CD4-positive, CD25-positive, alpha-beta regulatory T cell (primary cell): ENCODE measurements around the gene PRKAG3. TPM values are rescaled to one million over a fixed set of nuclear protein-coding genes. Genes with fewer than 3 reads are reported as not detected.

ENCODE experiments used
- ATAC-seq, 2 donors: fragments of 150-1000 bp; cut with Tn5 transposase; one replicate each; pipeline ENCODE4 v1.10.0; 2021; ENCODE audit warnings: low read depth in 2 of 2, moderate number of reproducible peaks in 2 of 2, moderate library complexity in 1 of 2
- DNase-seq, 3 donors: peaks; one replicate each; pipeline versions ENCODE4 v3.0.0 to v3.0.0-alpha.2; 2012 to 2022; ENCODE audit warnings: mixed read lengths in 1 of 3
- H3K27ac ChIP-seq: one replicate; pipeline ENCODE4 v1.7.0; 2013; ENCODE audit warnings: mild to moderate bottlenecking, low read length; ENCODE audit not compliant: insufficient read depth, poor library complexity, severe bottlenecking
- H3K27me3 ChIP-seq: one replicate; pipeline ENCODE4 v1.7.0; 2013; ENCODE audit warnings: low read length; ENCODE audit not compliant: control insufficient read depth, insufficient read depth
- H3K36me3 ChIP-seq: one replicate; pipeline ENCODE4 v1.7.0; 2013; ENCODE audit warnings: mild to moderate bottlenecking, low read length, moderate library complexity; ENCODE audit not compliant: control insufficient read depth, insufficient read depth
- H3K4me1 ChIP-seq: 2 replicates; pipeline ENCODE4 v1.7.0; 2013; ENCODE audit warnings: mild to moderate bottlenecking, low read length; ENCODE audit not compliant: insufficient read depth, control insufficient read depth, poor library complexity, severe bottlenecking
- H3K4me3 ChIP-seq: one replicate; pipeline ENCODE4 v1.7.0; 2013; ENCODE audit warnings: low read depth, mild to moderate bottlenecking, low read length, moderate library complexity
- H3K9me3 ChIP-seq, 2 experiments: 1 replicate in 1 of 2; 2 replicates in 1 of 2; pipeline ENCODE4 v1.7.0; 2013; ENCODE audit warnings: low read length in 2 of 2, mild to moderate bottlenecking in 1 of 2, moderate library complexity in 1 of 2; ENCODE audit not compliant: control insufficient read depth in 2 of 2
- H3K27ac Mint-ChIP-seq, 3 donors: one replicate each; pipeline ENCODE4 v1.8.0; 2020 to 2022; ENCODE audit warnings: mild to moderate bottlenecking in 3 of 3, mixed read lengths in 3 of 3, moderate library complexity in 2 of 3
- H3K27me3 Mint-ChIP-seq: one replicate; pipeline ENCODE4 v1.8.0; 2022; ENCODE audit warnings: mild to moderate bottlenecking, mixed read lengths
- H3K36me3 Mint-ChIP-seq: one replicate; pipeline ENCODE4 v1.8.0; 2020; ENCODE audit warnings: mixed read lengths
- H3K4me1 Mint-ChIP-seq, 4 donors: one replicate each; pipeline ENCODE4 v1.8.0; 2020 to 2022; ENCODE audit warnings: mixed read lengths in 4 of 4, mild to moderate bottlenecking in 1 of 4
- H3K4me3 Mint-ChIP-seq, 4 donors: one replicate each; pipeline ENCODE4 v1.8.0; 2020 to 2022; ENCODE audit warnings: mild to moderate bottlenecking in 4 of 4, mixed read lengths in 4 of 4, moderate library complexity in 3 of 4
- H3K9me3 Mint-ChIP-seq, 7 donors: one replicate each; pipeline ENCODE4 v1.8.0; 2020 to 2022; ENCODE audit warnings: mixed read lengths in 7 of 7, mild to moderate bottlenecking in 3 of 7, moderate library complexity in 2 of 7
- polyA plus RNA-seq, 4 donors: library from polyadenylated mRNA; unstranded; fragments of 300-500 nt; fragmentation: Illumina TruSeq; gene quantifications; one replicate each; pipeline ENCODE4 v1.2.3, GENCODE V29; 2021
- total RNA-seq: library from RNA; stranded (reverse); gene quantifications from one replicate; pipeline ENCODE4 v1.2.3, GENCODE V29; 2022

Gene PRKAG3
- total and polyA plus RNA-seq, 5 donors from 2014 or later, result not detected

- Mint-ChIP-seq H3K27me3 (peaks cover 66% of the 10 kb centered on the region), H3K9me3 (peaks cover 0 to 3% (median 0%) of the 10 kb centered on the region in 7 donors), H3K4me1 (peaks cover 4 to 25% (median 17%) of the 10 kb centered on the region in 4 donors), H3K4me3 (peak overlapping the region; percentile 79 to 86 (median 80)), H3K27ac (no peak overlapping the region), H3K36me3 (no peaks in the 10 kb centered on the region)
- no peak overlapping the region for H3K4me3 ChIP-seq
- peaks cover 15% of the 10 kb centered on the region for H3K27me3 ChIP-seq
- no peaks in the 10 kb centered on the region for H3K9me3 ChIP-seq
- no peaks in the 10 kb centered on the region for H3K36me3 ChIP-seq
- peaks cover 32% of the 10 kb centered on the region for H3K4me1 ChIP-seq
- no peak overlapping the region for H3K27ac ChIP-seq
- ATAC-seq (no peak), DNase-seq (peak in 1 of 3 donors; percentile 35)
Observed at GRCh38 chr2:218870984-218871344, 39.4 kb upstream of the PRKAG3 start.

- ATAC-seq, result no peak
- peak overlapping the region in 1 of 3 donors; percentile 22 for H3K27ac Mint-ChIP-seq
- no peaks in the 10 kb centered on the region for H3K36me3 Mint-ChIP-seq
- peaks cover 7% of the 10 kb centered on the region for H3K27me3 ChIP-seq
- H3K4me1 ChIP-seq, result peaks cover 32% of the 10 kb centered on the region
- no peak overlapping the region for H3K27ac ChIP-seq
- H3K36me3 ChIP-seq, result no peaks in the 10 kb centered on the region
- H3K9me3 ChIP-seq, result no peaks in the 10 kb centered on the region
- DNase-seq, result no peak
- H3K4me3 Mint-ChIP-seq, result peak overlapping the region in 2 of 4 donors; percentile 68 to 72
- H3K9me3 Mint-ChIP-seq, result peaks cover 0 to 3% (median 0%) of the 10 kb centered on the region in 7 donors
- no peak overlapping the region for H3K4me3 ChIP-seq
- H3K27me3 Mint-ChIP-seq, result peaks cover 65% of the 10 kb centered on the region
- H3K4me1 Mint-ChIP-seq, result peaks cover 4 to 25% (median 17%) of the 10 kb centered on the region in 4 donors
Observed at GRCh38 chr2:218869064-218869463, 37.5 kb upstream of the PRKAG3 start.

- peak overlapping the region in 1 of 4 donors; percentile 26 for H3K4me3 Mint-ChIP-seq
- DNase-seq, result no peak
- no peak overlapping the region for H3K4me3 ChIP-seq
- H3K4me1 ChIP-seq, result peaks cover 21% of the 10 kb centered on the region
- no peaks in the 10 kb centered on the region for H3K36me3 ChIP-seq
- H3K27me3 Mint-ChIP-seq, result peaks cover 72% of the 10 kb centered on the region
- H3K27ac ChIP-seq, result no peak overlapping the region
- peaks cover 4 to 21% (median 16%) of the 10 kb centered on the region in 4 donors for H3K4me1 Mint-ChIP-seq
- H3K27ac Mint-ChIP-seq, result no peak overlapping the region
- peaks cover 12% of the 10 kb centered on the region for H3K27me3 ChIP-seq
- peaks cover 0 to 3% (median 0%) of the 10 kb centered on the region in 7 donors for H3K9me3 Mint-ChIP-seq
- no peak for ATAC-seq
- H3K36me3 Mint-ChIP-seq, result no peaks in the 10 kb centered on the region
- no peaks in the 10 kb centered on the region for H3K9me3 ChIP-seq
Observed at GRCh38 chr2:218867900-218868299, 36.3 kb upstream of the PRKAG3 start.

- peaks cover 5% of the 10 kb centered on the region for H3K4me1 ChIP-seq
- no peaks in the 10 kb centered on the region for H3K36me3 ChIP-seq
- peaks cover 74% of the 10 kb centered on the region for H3K27me3 Mint-ChIP-seq
- H3K27ac ChIP-seq, result no peak overlapping the region
- peaks cover 0 to 3% (median 0%) of the 10 kb centered on the region in 7 donors for H3K9me3 Mint-ChIP-seq
- DNase-seq, result no peak
- H3K4me1 Mint-ChIP-seq, result peaks cover 4 to 14% (median 12%) of the 10 kb centered on the region in 4 donors
- no peak for ATAC-seq
- peaks cover 16% of the 10 kb centered on the region for H3K27me3 ChIP-seq
- H3K9me3 ChIP-seq, result no peaks in the 10 kb centered on the region
- H3K4me3 ChIP-seq, result no peak overlapping the region
- no peaks in the 10 kb centered on the region for H3K36me3 Mint-ChIP-seq
- no peak overlapping the region for H3K27ac Mint-ChIP-seq
- H3K4me3 Mint-ChIP-seq, result no peak overlapping the region
Observed at GRCh38 chr2:218865999-218866398, 34.4 kb upstream of the PRKAG3 start.

- Histone ChIP-seq H3K4me3 (no peak overlapping the region), H3K27me3 (peaks cover 19% of the 10 kb centered on the region), H3K27ac (no peak overlapping the region), H3K4me1 (peaks cover 4% of the 10 kb centered on the region), H3K36me3 (no peaks in the 10 kb centered on the region), H3K9me3 (no peaks in the 10 kb centered on the region)
- peaks cover 75% of the 10 kb centered on the region for H3K27me3 Mint-ChIP-seq
- DNase-seq, result no peak
- H3K4me3 Mint-ChIP-seq, result no peak overlapping the region
- H3K36me3 Mint-ChIP-seq, result no peaks in the 10 kb centered on the region
- peaks cover 0 to 3% (median 0%) of the 10 kb centered on the region in 7 donors for H3K9me3 Mint-ChIP-seq
- H3K4me1 Mint-ChIP-seq, result peaks cover under 1 to 13% (median 10%) of the 10 kb centered on the region in 4 donors
- no peak for ATAC-seq
- H3K27ac Mint-ChIP-seq, result no peak overlapping the region
Observed at GRCh38 chr2:218865396-218865795, 33.8 kb upstream of the PRKAG3 start.

- H3K27ac Mint-ChIP-seq, result peak overlapping the region in 1 of 3 donors; percentile 85
Observed at GRCh38 chr2:218863021-218863520, 31.5 kb upstream of the PRKAG3 start.

GRCh38 chr2:218861645-218862318, 30.2 kb upstream of the PRKAG3 start:
- H3K36me3 ChIP-seq, result no peaks in the 10 kb centered on the region
- Mint-ChIP-seq H3K27ac (no peak overlapping the region), H3K36me3 (no peaks in the 10 kb centered on the region), H3K4me3 (peak overlapping the region in 1 of 4 donors; percentile 58), H3K4me1 (peaks cover 0 to 29% (median 10%) of the 10 kb centered on the region in 4 donors), H3K9me3 (peaks cover 0 to 4% (median 0%) of the 10 kb centered on the region in 7 donors), H3K27me3 (peaks cover 74% of the 10 kb centered on the region)
- peaks cover 28% of the 10 kb centered on the region for H3K27me3 ChIP-seq
- ATAC-seq, result no peak
- peaks cover 17% of the 10 kb centered on the region for H3K4me1 ChIP-seq
- no peak overlapping the region for H3K27ac ChIP-seq
- no peak for DNase-seq
- H3K4me3 ChIP-seq, result no peak overlapping the region
- no peaks in the 10 kb centered on the region for H3K9me3 ChIP-seq

More at GRCh38 chr2:218863021-218863520, 31.5 kb upstream of the PRKAG3 start:
- peaks cover 24% of the 10 kb centered on the region for H3K27me3 ChIP-seq
- no peak for DNase-seq
- peaks cover 17% of the 10 kb centered on the region for H3K4me1 ChIP-seq
- no peaks in the 10 kb centered on the region for H3K36me3 ChIP-seq
- H3K27ac ChIP-seq, result no peak overlapping the region
- peaks cover 0 to 26% (median 10%) of the 10 kb centered on the region in 4 donors for H3K4me1 Mint-ChIP-seq
- no peak for ATAC-seq
- H3K4me3 ChIP-seq, result no peak overlapping the region
- no peaks in the 10 kb centered on the region for H3K9me3 ChIP-seq
- H3K9me3 Mint-ChIP-seq, result peaks cover 0 to 3% (median 0%) of the 10 kb centered on the region in 7 donors
- peaks cover 68% of the 10 kb centered on the region for H3K27me3 Mint-ChIP-seq
- H3K4me3 Mint-ChIP-seq, result no peak overlapping the region
- no peaks in the 10 kb centered on the region for H3K36me3 Mint-ChIP-seq
